Measurements from ENCODE around the gene ANKS1B.
A peak's percentile ranks its signal among the peaks of the same experiment; 100 is the strongest.

Gene ANKS1B

DNA sequence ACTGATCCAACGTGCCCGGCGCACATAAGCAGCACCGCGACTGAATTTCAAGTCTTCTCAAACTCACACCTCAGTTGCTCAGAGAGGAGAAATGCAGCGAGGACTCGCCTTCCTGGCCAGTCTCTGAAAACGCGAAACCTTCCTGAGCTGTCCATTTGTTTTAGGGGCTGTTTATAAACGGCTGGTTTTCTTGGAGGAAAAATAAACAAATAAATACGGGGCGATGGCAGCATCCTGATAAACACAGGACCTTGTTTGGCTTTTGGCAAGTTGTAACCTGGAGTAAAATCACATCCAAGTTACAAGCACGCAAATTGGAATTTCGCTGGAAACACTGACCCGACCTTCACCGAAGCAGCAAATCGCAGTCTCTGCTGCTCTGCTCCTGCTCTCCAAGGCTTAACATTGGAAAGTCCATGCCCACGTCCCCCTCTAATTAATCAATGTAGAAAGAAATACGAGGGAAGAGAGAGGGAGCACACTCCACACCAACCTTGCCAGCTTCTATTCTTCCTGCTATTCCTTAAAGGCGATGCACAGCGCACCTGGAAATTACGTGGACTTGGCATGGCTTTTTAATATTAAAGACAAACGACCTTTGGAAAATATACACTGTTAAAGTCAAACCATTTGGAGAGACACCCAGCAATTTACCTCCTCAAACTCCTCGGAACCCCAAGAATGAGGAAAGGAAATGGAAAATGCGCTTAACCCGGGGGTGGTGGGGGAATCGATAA lies 1090.9 kb downstream of the ANKS1B start:
- H3K36me3 ChIP-seq (ENCODE audit: control insufficient read depth in 4 of 4, insufficient read depth in 4 of 4, low read length in 3 of 4): no peaks in the 10 kb centered on the region
- peaks cover 24 to 89% (median 39%) of the 10 kb centered on the region in 5 experiments for H3K27me3 ChIP-seq (replicated peaks in 2 of 5; ENCODE audit: control insufficient read depth in 4 of 5, insufficient read depth in 5 of 5, low read length in 4 of 5)
- WGBS (ENCODE audit: insufficient coverage): 5% methylated on average over 9 of the region's 27 CpGs
- ChIA-PET POLR2A (no interaction called here), CTCF (no interaction called here)
- no peaks in the 10 kb centered on the region for H3K9me3 ChIP-seq (ENCODE audit: control extremely low read depth in 1 of 5, control insufficient read depth in 4 of 5, insufficient read depth in 2 of 5, low read depth in 1 of 5, low read length in 4 of 5)
- no peak for DNase-seq
- H3K27ac ChIP-seq (ENCODE audit: insufficient read depth in 1 of 2, low read depth in 1 of 2, low read length in 2 of 2, poor library complexity in 1 of 2, severe bottlenecking in 2 of 2): no peak overlapping the region
- H3K4me3 ChIP-seq (ENCODE audit: control insufficient read depth in 1 of 7, extremely low read depth in 1 of 7, insufficient read depth in 4 of 7, low read depth in 2 of 7, low read length in 6 of 7): peak overlapping the region in 2 of 7 experiments; percentile 43 to 45
- H3K4me1 ChIP-seq (ENCODE audit: control extremely low read depth in 1 of 4, control insufficient read depth in 4 of 4, insufficient read depth in 4 of 4, low read length in 3 of 4): peaks cover 0 to 10% (median 5%) of the 10 kb centered on the region in 4 experiments

DNA sequence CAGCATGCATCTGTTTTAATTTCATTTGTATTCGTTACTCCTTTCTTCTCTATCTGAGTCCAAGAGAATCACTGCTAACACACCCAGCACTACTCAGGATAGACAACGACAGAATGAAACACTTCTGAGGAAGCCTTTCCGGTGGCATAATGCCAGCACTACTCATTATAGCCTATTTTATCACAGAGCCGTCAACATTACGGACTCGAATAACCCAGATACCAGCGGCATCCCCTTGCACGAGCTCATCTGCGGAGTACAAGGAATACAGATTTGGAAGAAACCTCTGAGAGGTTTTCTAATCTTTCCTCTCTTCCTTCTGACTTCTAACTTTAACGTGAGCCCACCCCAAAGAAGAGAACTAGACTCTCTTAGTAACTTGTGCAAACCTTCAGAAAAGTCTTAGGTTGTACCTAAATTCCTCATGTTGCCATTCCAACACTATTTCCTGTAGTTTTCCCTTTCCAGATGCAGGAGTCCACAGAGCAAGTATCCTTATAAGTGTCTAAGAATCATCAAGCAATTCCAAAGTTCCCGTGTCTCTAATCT lies 1091.5 kb downstream of the ANKS1B start:
- POLR2A ChIA-PET: no interaction called here
- no peak overlapping the region for H3K4me3 ChIP-seq (ENCODE audit: control insufficient read depth in 1 of 7, extremely low read depth in 1 of 7, insufficient read depth in 4 of 7, low read depth in 2 of 7, low read length in 6 of 7)
- CTCF ChIA-PET: no interaction called here
- WGBS (ENCODE audit: insufficient coverage): 24% methylated on average over 10 of the region's 11 CpGs
- no peaks in the 10 kb centered on the region for H3K36me3 ChIP-seq (ENCODE audit: control insufficient read depth in 4 of 4, insufficient read depth in 4 of 4, low read length in 3 of 4)
- H3K4me1 ChIP-seq (ENCODE audit: control extremely low read depth in 1 of 4, control insufficient read depth in 4 of 4, insufficient read depth in 4 of 4, low read length in 3 of 4): peaks cover 0 to 10% (median 5%) of the 10 kb centered on the region in 4 experiments
- H3K27me3 ChIP-seq (replicated peaks in 2 of 5; ENCODE audit: control insufficient read depth in 4 of 5, insufficient read depth in 5 of 5, low read length in 4 of 5): peaks cover 24 to 91% (median 43%) of the 10 kb centered on the region in 5 experiments
- H3K27ac ChIP-seq (ENCODE audit: insufficient read depth in 1 of 2, low read depth in 1 of 2, low read length in 2 of 2, poor library complexity in 1 of 2, severe bottlenecking in 2 of 2): no peak overlapping the region
- no peak for DNase-seq
- no peaks in the 10 kb centered on the region for H3K9me3 ChIP-seq (ENCODE audit: control extremely low read depth in 1 of 5, control insufficient read depth in 4 of 5, insufficient read depth in 2 of 5, low read depth in 1 of 5, low read length in 4 of 5)

DNA sequence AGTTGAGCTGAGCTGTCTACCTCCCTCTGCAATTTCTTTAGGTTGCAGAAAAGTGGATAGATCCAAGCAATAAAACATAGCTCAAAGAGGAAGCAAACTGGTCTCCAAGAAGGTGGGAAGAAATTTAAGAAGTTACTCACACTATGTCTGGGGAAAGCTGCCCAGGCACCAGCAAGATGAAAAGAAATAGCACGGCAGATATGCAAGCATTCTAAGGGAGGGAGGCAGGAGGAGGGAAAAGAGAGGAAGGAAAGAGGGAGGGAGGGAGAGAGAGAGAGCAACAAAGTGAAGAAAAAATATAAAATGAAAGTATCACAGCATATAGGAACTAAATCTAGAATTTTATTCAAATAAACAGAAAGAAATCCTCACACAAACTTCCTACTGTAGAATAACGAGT lies 1099.0 kb downstream of the ANKS1B start:
- DNase-seq: no peak
- 17% methylated on average over 1 of the region's 2 CpGs for WGBS (ENCODE audit: insufficient coverage)
- ChIA-PET CTCF (no interaction called here), POLR2A (no interaction called here)
- H3K27me3 ChIP-seq (replicated peaks in 2 of 5; ENCODE audit: control insufficient read depth in 4 of 5, insufficient read depth in 5 of 5, low read length in 4 of 5): peaks cover 2 to 46% (median 14%) of the 10 kb centered on the region in 5 experiments
- no peaks in the 10 kb centered on the region for H3K36me3 ChIP-seq (ENCODE audit: control insufficient read depth in 4 of 4, insufficient read depth in 4 of 4, low read length in 3 of 4)
- H3K4me1 ChIP-seq (ENCODE audit: control extremely low read depth in 1 of 4, control insufficient read depth in 4 of 4, insufficient read depth in 4 of 4, low read length in 3 of 4): no peaks in the 10 kb centered on the region
- H3K9me3 ChIP-seq (ENCODE audit: control extremely low read depth in 1 of 5, control insufficient read depth in 4 of 5, insufficient read depth in 2 of 5, low read depth in 1 of 5, low read length in 4 of 5): no peaks in the 10 kb centered on the region
- no peak overlapping the region for H3K4me3 ChIP-seq (ENCODE audit: control insufficient read depth in 1 of 7, extremely low read depth in 1 of 7, insufficient read depth in 4 of 7, low read depth in 2 of 7, low read length in 6 of 7)
- H3K27ac ChIP-seq (ENCODE audit: insufficient read depth in 1 of 2, low read depth in 1 of 2, low read length in 2 of 2, poor library complexity in 1 of 2, severe bottlenecking in 2 of 2): no peak overlapping the region

DNA sequence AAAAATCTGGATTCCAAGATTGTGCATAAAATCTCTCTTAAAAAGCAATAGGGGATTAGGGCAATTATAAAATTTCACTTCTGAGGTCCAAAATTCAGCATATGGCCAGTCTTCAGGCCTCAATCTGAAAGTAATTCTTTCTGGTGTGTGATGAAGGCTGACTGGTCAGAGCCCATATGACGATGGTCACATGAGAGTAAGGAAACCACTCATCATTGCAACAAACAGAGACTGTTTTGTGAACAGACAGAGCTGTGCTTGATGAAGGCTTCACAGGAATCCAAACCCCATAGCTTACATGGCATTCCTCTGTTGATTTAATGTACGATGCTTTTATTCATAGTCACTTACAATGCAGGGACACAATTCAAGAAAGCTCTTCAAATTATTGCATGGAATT lies 1101.5 kb downstream of the ANKS1B start:
- H3K36me3 ChIP-seq (ENCODE audit: control insufficient read depth in 4 of 4, insufficient read depth in 4 of 4, low read length in 3 of 4): no peaks in the 10 kb centered on the region
- 89% methylated on average over 1 of the region's 2 CpGs for WGBS (ENCODE audit: insufficient coverage)
- ChIA-PET POLR2A (no interaction called here), CTCF (interaction anchor here (0.6 to 0.7 kb wide), 2 partner anchors 13 to 178 kb away, joined by 3 to 4 read pairs; no protein-coding TSS in a partner anchor)
- no peak overlapping the region for H3K4me3 ChIP-seq (ENCODE audit: control insufficient read depth in 1 of 7, extremely low read depth in 1 of 7, insufficient read depth in 4 of 7, low read depth in 2 of 7, low read length in 6 of 7)
- no peak overlapping the region for H3K27ac ChIP-seq (ENCODE audit: insufficient read depth in 1 of 2, low read depth in 1 of 2, low read length in 2 of 2, poor library complexity in 1 of 2, severe bottlenecking in 2 of 2)
- H3K27me3 ChIP-seq (replicated peaks in 2 of 5; ENCODE audit: control insufficient read depth in 4 of 5, insufficient read depth in 5 of 5, low read length in 4 of 5): peaks cover 4 to 25% (median 10%) of the 10 kb centered on the region in 5 experiments
- H3K9me3 ChIP-seq (ENCODE audit: control extremely low read depth in 1 of 5, control insufficient read depth in 4 of 5, insufficient read depth in 2 of 5, low read depth in 1 of 5, low read length in 4 of 5): no peaks in the 10 kb centered on the region
- no peaks in the 10 kb centered on the region for H3K4me1 ChIP-seq (ENCODE audit: control extremely low read depth in 1 of 4, control insufficient read depth in 4 of 4, insufficient read depth in 4 of 4, low read length in 3 of 4)
- no peak for DNase-seq

DNA sequence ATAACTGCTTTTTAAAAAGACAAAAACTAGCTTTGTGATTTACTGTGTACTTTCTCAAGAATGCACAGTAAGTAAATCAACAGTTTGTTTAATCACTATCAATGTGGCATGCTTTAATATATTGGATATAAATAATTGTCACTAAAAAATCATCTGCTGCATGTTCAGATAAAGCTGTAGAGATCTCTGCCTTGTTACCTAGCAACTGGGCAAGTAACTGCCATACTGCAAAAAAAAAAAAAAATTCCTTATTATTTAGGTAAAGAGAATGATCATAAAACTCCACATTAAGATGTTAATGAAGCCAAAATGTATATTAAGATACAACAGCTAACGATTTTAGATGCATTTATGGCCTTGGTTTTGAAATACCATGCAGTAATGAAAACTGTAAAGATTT lies 1102.2 kb downstream of the ANKS1B start:
- Histone ChIP-seq H3K4me3 (ENCODE audit: control insufficient read depth in 1 of 7, extremely low read depth in 1 of 7, insufficient read depth in 4 of 7, low read depth in 2 of 7, low read length in 6 of 7) (no peak overlapping the region), H3K36me3 (ENCODE audit: control insufficient read depth in 4 of 4, insufficient read depth in 4 of 4, low read length in 3 of 4) (no peaks in the 10 kb centered on the region), H3K4me1 (ENCODE audit: control extremely low read depth in 1 of 4, control insufficient read depth in 4 of 4, insufficient read depth in 4 of 4, low read length in 3 of 4) (no peaks in the 10 kb centered on the region), H3K27ac (ENCODE audit: insufficient read depth in 1 of 2, low read depth in 1 of 2, low read length in 2 of 2, poor library complexity in 1 of 2, severe bottlenecking in 2 of 2) (no peak overlapping the region), H3K9me3 (ENCODE audit: control extremely low read depth in 1 of 5, control insufficient read depth in 4 of 5, insufficient read depth in 2 of 5, low read depth in 1 of 5, low read length in 4 of 5) (no peaks in the 10 kb centered on the region), H3K27me3 (replicated peaks in 2 of 5; ENCODE audit: control insufficient read depth in 4 of 5, insufficient read depth in 5 of 5, low read length in 4 of 5) (peaks cover 4 to 24% (median 9%) of the 10 kb centered on the region in 5 experiments)
- DNase-seq: no peak
- ChIA-PET POLR2A (no interaction called here), CTCF (interaction anchor here (0.6 to 0.7 kb wide), 2 partner anchors 12 to 177 kb away, joined by 3 to 4 read pairs; no protein-coding TSS in a partner anchor)
- no CpG with 5 or more reads among the region's 1 CpG for WGBS (ENCODE audit: insufficient coverage)

DNA sequence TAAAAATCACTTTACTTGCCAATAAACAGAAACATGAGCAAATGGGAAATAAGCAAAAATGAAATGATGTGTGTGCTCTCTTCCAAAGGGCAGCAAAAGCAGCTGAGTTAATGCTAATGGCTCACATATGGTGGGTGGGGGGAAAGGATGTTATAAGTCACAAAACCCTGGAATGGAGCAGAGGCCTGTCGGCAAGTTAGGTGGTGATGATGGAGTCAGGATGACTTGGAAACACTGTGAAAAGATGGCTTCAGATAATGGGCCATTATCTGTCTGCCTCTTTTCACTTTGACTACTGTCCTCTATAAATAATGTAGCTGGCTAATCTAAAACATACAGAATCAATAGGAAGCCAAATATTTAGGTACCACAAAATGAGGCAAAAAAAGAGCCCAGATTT lies 1111.0 kb downstream of the ANKS1B start:
- H3K36me3 ChIP-seq (ENCODE audit: control insufficient read depth in 4 of 4, insufficient read depth in 4 of 4, low read length in 3 of 4): no peaks in the 10 kb centered on the region
- H3K27ac ChIP-seq (ENCODE audit: insufficient read depth in 1 of 2, low read depth in 1 of 2, low read length in 2 of 2, poor library complexity in 1 of 2, severe bottlenecking in 2 of 2): no peak overlapping the region
- H3K4me3 ChIP-seq (ENCODE audit: control insufficient read depth in 1 of 7, extremely low read depth in 1 of 7, insufficient read depth in 4 of 7, low read depth in 2 of 7, low read length in 6 of 7): no peak overlapping the region
- POLR2A ChIA-PET: no interaction called here
- DNase-seq: no peak
- no peaks in the 10 kb centered on the region for H3K4me1 ChIP-seq (ENCODE audit: control extremely low read depth in 1 of 4, control insufficient read depth in 4 of 4, insufficient read depth in 4 of 4, low read length in 3 of 4)
- H3K27me3 ChIP-seq (replicated peaks in 2 of 5; ENCODE audit: control insufficient read depth in 4 of 5, insufficient read depth in 5 of 5, low read length in 4 of 5): peaks cover 2 to 14% (median 5%) of the 10 kb centered on the region in 5 experiments
- H3K9me3 ChIP-seq (ENCODE audit: control extremely low read depth in 1 of 5, control insufficient read depth in 4 of 5, insufficient read depth in 2 of 5, low read depth in 1 of 5, low read length in 4 of 5): no peaks in the 10 kb centered on the region
- CTCF ChIA-PET: no interaction called here
- no CpG with 5 or more reads among the region's 1 CpG for WGBS (ENCODE audit: insufficient coverage)

DNA sequence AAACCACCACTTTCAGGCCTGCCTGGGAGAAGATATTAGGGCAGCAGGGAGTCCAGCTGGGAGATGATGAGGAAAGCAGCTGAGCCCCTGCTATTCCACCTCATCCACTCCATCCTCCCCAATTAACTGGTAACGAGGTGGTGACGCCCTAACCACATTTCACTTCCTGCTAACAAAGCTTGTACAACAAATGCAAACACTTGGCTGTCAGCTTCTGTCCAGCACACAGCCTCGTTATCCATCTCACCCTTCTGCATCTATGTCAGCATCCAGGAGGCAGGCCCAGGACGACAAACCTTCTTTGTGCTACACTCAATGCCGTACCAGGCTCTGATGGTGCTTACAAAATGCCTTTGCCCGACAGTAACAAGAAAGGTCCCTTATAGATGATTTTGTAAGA lies 1114.2 kb downstream of the ANKS1B start:
- no peak overlapping the region for H3K27ac ChIP-seq (ENCODE audit: insufficient read depth in 1 of 2, low read depth in 1 of 2, low read length in 2 of 2, poor library complexity in 1 of 2, severe bottlenecking in 2 of 2)
- POLR2A ChIA-PET: no interaction called here
- peaks cover 2 to 9% (median 4%) of the 10 kb centered on the region in 5 experiments for H3K27me3 ChIP-seq (replicated peaks in 2 of 5; ENCODE audit: control insufficient read depth in 4 of 5, insufficient read depth in 5 of 5, low read length in 4 of 5)
- CTCF ChIA-PET: interaction anchor here (0.9 kb wide), 1 partner anchor 12 kb away, joined by 3 read pairs; no protein-coding TSS in a partner anchor
- H3K4me3 ChIP-seq (ENCODE audit: control insufficient read depth in 1 of 7, extremely low read depth in 1 of 7, insufficient read depth in 4 of 7, low read depth in 2 of 7, low read length in 6 of 7): no peak overlapping the region
- no peaks in the 10 kb centered on the region for H3K36me3 ChIP-seq (ENCODE audit: control insufficient read depth in 4 of 4, insufficient read depth in 4 of 4, low read length in 3 of 4)
- DNase-seq: no peak
- 39% methylated on average over 4 of the region's 6 CpGs for WGBS (ENCODE audit: insufficient coverage)
- H3K4me1 ChIP-seq (ENCODE audit: control extremely low read depth in 1 of 4, control insufficient read depth in 4 of 4, insufficient read depth in 4 of 4, low read length in 3 of 4): no peaks in the 10 kb centered on the region
- no peaks in the 10 kb centered on the region for H3K9me3 ChIP-seq (ENCODE audit: control extremely low read depth in 1 of 5, control insufficient read depth in 4 of 5, insufficient read depth in 2 of 5, low read depth in 1 of 5, low read length in 4 of 5)
